ENCODE measurements around the gene PRKAR1B. TPM values are rescaled to one million over a fixed set of nuclear protein-coding genes. Genes with fewer than 3 reads are reported as not detected.

Gene PRKAR1B
- total RNA-seq, 1 donor from 2014 or later, result 14.7 TPM

- peaks cover 3% of the 10 kb centered on the region for H3K36me3 Mint-ChIP-seq (ENCODE audit: low read depth, unreplicated experiment)
- no peaks in the 10 kb centered on the region for H3K9me3 Mint-ChIP-seq (ENCODE audit: unreplicated experiment)
- no peak for TF ChIP-seq CTCF (IDR thresholded peaks at IDR 0.05; ENCODE audit: insufficient read depth, low read depth, low read length)
- TF ChIP-seq EZH2 (IDR thresholded peaks at IDR 0.05; ENCODE audit: insufficient read depth, low read length), result no peak
- H4K20me1 ChIP-seq (ENCODE audit: insufficient read depth, low read length), result peaks cover 5% of the 10 kb centered on the region
- H3K9ac ChIP-seq (ENCODE audit: low read length), result no peak overlapping the region
- DNase-seq (ENCODE audit: low read depth) (no peak), FAIRE-seq (no peak)
- no peaks in the 10 kb centered on the region for H3K36me3 ChIP-seq (ENCODE audit: insufficient read depth, low read length)
- no peak overlapping the region for H3K4me3 Mint-ChIP-seq (ENCODE audit: unreplicated experiment)
- no peaks in the 10 kb centered on the region for H3K9me3 ChIP-seq (ENCODE audit: insufficient read depth, low read depth, low read length)
- no peaks in the 10 kb centered on the region for H3K79me2 ChIP-seq (ENCODE audit: insufficient read depth, low read length)
- H2AFZ ChIP-seq (ENCODE audit: low read depth, low read length), result no peak overlapping the region
- no peak overlapping the region for H3K27ac Mint-ChIP-seq (ENCODE audit: unreplicated experiment)
- no peaks in the 10 kb centered on the region for H3K27me3 ChIP-seq (ENCODE audit: insufficient read depth, low read length)
- peaks cover 6% of the 10 kb centered on the region for H3K4me1 Mint-ChIP-seq (ENCODE audit: low read depth, unreplicated experiment)
- no peak overlapping the region for H3K4me3 ChIP-seq (ENCODE audit: insufficient read depth, low read depth, low read length)
- peaks cover 11% of the 10 kb centered on the region for H3K27me3 Mint-ChIP-seq (ENCODE audit: low read depth, unreplicated experiment)
- H3K4me2 ChIP-seq (ENCODE audit: low read length), result no peak overlapping the region
- no peaks in the 10 kb centered on the region for H3K4me1 ChIP-seq (ENCODE audit: insufficient read depth, low read length)
- H3K27ac ChIP-seq (ENCODE audit: low read depth, low read length), result no peak overlapping the region
These were observed 163.4 kb downstream of the PRKAR1B start for GRCh38 chr7:563629-564170.

GRCh38 chr7:562789-563628 is 164.1 kb downstream of the PRKAR1B start:
- H3K4me1 Mint-ChIP-seq (ENCODE audit: low read depth, unreplicated experiment), result peaks cover 6% of the 10 kb centered on the region
- DNase-seq (ENCODE audit: low read depth) (no peak), FAIRE-seq (no peak)
- no peaks in the 10 kb centered on the region for H3K36me3 ChIP-seq (ENCODE audit: insufficient read depth, low read length)
- no peak overlapping the region for H3K4me2 ChIP-seq (ENCODE audit: low read length)
- no peaks in the 10 kb centered on the region for H3K9me3 ChIP-seq (ENCODE audit: insufficient read depth, low read depth, low read length)
- no peak overlapping the region for H2AFZ ChIP-seq (ENCODE audit: low read depth, low read length)
- no peak for TF ChIP-seq EZH2 (IDR thresholded peaks at IDR 0.05; ENCODE audit: insufficient read depth, low read length)
- no peak for TF ChIP-seq CTCF (IDR thresholded peaks at IDR 0.05; ENCODE audit: insufficient read depth, low read depth, low read length)
- H3K4me1 ChIP-seq (ENCODE audit: insufficient read depth, low read length), result no peaks in the 10 kb centered on the region
- no peaks in the 10 kb centered on the region for H3K79me2 ChIP-seq (ENCODE audit: insufficient read depth, low read length)
- H3K9me3 Mint-ChIP-seq (ENCODE audit: unreplicated experiment), result no peaks in the 10 kb centered on the region
- H3K27me3 ChIP-seq (ENCODE audit: insufficient read depth, low read length), result no peaks in the 10 kb centered on the region
- H3K4me3 ChIP-seq (ENCODE audit: insufficient read depth, low read depth, low read length), result no peak overlapping the region
- H3K4me3 Mint-ChIP-seq (ENCODE audit: unreplicated experiment), result no peak overlapping the region
- H3K9ac ChIP-seq (ENCODE audit: low read length), result no peak overlapping the region
- H3K27me3 Mint-ChIP-seq (ENCODE audit: low read depth, unreplicated experiment), result peaks cover 11% of the 10 kb centered on the region
- H4K20me1 ChIP-seq (ENCODE audit: insufficient read depth, low read length), result peaks cover 5% of the 10 kb centered on the region
- peaks cover 3% of the 10 kb centered on the region for H3K36me3 Mint-ChIP-seq (ENCODE audit: low read depth, unreplicated experiment)
- no peak overlapping the region for H3K27ac Mint-ChIP-seq (ENCODE audit: unreplicated experiment)
- H3K27ac ChIP-seq (ENCODE audit: low read depth, low read length), result no peak overlapping the region

GRCh38 chr7:562374-562675 is 164.8 kb downstream of the PRKAR1B start:
- no peak overlapping the region for H2AFZ ChIP-seq (ENCODE audit: low read depth, low read length)
- no peak overlapping the region for H3K27ac Mint-ChIP-seq (ENCODE audit: unreplicated experiment)
- no peaks in the 10 kb centered on the region for H3K36me3 ChIP-seq (ENCODE audit: insufficient read depth, low read length)
- H3K27me3 ChIP-seq (ENCODE audit: insufficient read depth, low read length), result no peaks in the 10 kb centered on the region
- H3K27me3 Mint-ChIP-seq (ENCODE audit: low read depth, unreplicated experiment), result peaks cover 11% of the 10 kb centered on the region
- no peaks in the 10 kb centered on the region for H3K79me2 ChIP-seq (ENCODE audit: insufficient read depth, low read length)
- H3K4me1 ChIP-seq (ENCODE audit: insufficient read depth, low read length), result no peaks in the 10 kb centered on the region
- H3K4me3 Mint-ChIP-seq (ENCODE audit: unreplicated experiment), result no peak overlapping the region
- H3K4me2 ChIP-seq (ENCODE audit: low read length), result no peak overlapping the region
- H3K27ac ChIP-seq (ENCODE audit: low read depth, low read length), result no peak overlapping the region
- TF ChIP-seq EZH2 (IDR thresholded peaks at IDR 0.05; ENCODE audit: insufficient read depth, low read length), result no peak
- no peak for TF ChIP-seq CTCF (IDR thresholded peaks at IDR 0.05; ENCODE audit: insufficient read depth, low read depth, low read length)
- H3K36me3 Mint-ChIP-seq (ENCODE audit: low read depth, unreplicated experiment), result peaks cover 5% of the 10 kb centered on the region
- FAIRE-seq, result no peak
- H3K9ac ChIP-seq (ENCODE audit: low read length), result no peak overlapping the region
- H3K4me1 Mint-ChIP-seq (ENCODE audit: low read depth, unreplicated experiment), result peaks cover 6% of the 10 kb centered on the region
- H4K20me1 ChIP-seq (ENCODE audit: insufficient read depth, low read length), result peaks cover 5% of the 10 kb centered on the region
- no peaks in the 10 kb centered on the region for H3K9me3 ChIP-seq (ENCODE audit: insufficient read depth, low read depth, low read length)
- no peaks in the 10 kb centered on the region for H3K9me3 Mint-ChIP-seq (ENCODE audit: unreplicated experiment)
- no peak for DNase-seq (ENCODE audit: low read depth)
- no peak overlapping the region for H3K4me3 ChIP-seq (ENCODE audit: insufficient read depth, low read depth, low read length)

Measured in astrocyte (in vitro differentiated cells and primary cell).